Transverse colon (tissue), 4 donors: ENCODE data around the gene HEXA.

Source experiments
- EP300 ChIP-seq: sonication (generic); formaldehyde crosslinking; IDR thresholded peaks from one replicate; pipeline ENCODE4 v1.6.1; 2017; ENCODE audit warnings: antibody characterized with exemption, low read depth
- POLR2A ChIP-seq: fragments of 450-650 bp; IDR thresholded peaks from one replicate; pipeline ENCODE4 v1.6.1; 2016; ENCODE audit warnings: antibody characterized with exemption, mild to moderate bottlenecking, moderate library complexity
- POLR2AphosphoS5 ChIP-seq, 3 donors: sonication (generic); formaldehyde crosslinking; IDR thresholded peaks; one replicate each; pipeline ENCODE4 v1.6.1; 2016; ENCODE audit warnings: antibody characterized with exemption in 3 of 3
- TF ChIP-seq, protein P1 (sequence below), 5 experiments: fragments of 200-600 bp in 3 of 5; fragments of 450-650 bp in 2 of 5; sonication (generic) in 3 of 5; IDR thresholded peaks; 1 replicate in 2 of 5; 2 replicates in 3 of 5; pipeline ENCODE4 v1.5.1; 2016 to 2017; ENCODE audit warnings: antibody characterized with exemption in 5 of 5, inconsistent platforms in 3 of 5, mild to moderate bottlenecking in 2 of 5, moderate library complexity in 1 of 5

DNA sequence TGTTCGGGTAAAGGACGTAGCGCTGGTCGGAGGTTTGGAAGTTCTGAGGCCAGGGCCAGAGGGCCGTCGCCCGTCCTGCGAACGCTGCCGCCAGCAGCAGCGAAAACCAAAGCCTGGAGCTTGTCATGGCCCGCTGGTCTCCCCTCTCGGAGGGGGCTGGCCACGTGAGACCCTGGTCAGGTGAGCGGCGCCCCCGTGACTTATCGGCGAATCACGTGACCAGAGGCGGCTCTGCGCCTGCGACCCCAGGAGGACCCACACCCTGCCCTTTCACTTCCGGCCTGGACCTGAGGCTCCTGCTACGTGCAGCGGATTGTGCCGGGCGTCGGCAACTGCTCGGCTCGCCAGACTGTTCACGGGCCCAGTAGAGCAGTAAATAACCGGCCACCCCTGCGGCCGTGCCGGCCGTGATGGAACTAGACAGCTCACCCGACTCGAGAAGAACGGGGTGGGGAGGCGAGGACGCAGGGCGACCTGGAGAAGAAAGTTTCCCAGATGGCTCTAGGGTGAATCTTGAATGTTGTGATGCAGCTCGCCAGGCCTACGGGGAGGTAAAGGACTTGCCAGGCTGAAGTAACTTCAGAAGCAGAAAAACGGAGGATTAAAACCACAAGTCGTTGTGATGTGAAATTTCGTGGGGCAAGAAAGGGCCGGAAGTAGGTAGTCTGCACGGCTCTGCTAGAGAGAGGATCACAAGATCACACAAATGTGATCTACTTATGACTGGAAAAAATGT is at the start of gene HEXA:
- TF ChIP-seq POLR2A: peak; percentile 92
- TF ChIP-seq, protein P1, sequence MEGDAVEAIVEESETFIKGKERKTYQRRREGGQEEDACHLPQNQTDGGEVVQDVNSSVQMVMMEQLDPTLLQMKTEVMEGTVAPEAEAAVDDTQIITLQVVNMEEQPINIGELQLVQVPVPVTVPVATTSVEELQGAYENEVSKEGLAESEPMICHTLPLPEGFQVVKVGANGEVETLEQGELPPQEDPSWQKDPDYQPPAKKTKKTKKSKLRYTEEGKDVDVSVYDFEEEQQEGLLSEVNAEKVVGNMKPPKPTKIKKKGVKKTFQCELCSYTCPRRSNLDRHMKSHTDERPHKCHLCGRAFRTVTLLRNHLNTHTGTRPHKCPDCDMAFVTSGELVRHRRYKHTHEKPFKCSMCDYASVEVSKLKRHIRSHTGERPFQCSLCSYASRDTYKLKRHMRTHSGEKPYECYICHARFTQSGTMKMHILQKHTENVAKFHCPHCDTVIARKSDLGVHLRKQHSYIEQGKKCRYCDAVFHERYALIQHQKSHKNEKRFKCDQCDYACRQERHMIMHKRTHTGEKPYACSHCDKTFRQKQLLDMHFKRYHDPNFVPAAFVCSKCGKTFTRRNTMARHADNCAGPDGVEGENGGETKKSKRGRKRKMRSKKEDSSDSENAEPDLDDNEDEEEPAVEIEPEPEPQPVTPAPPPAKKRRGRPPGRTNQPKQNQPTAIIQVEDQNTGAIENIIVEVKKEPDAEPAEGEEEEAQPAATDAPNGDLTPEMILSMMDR (IDR thresholded peaks at IDR 0.05): peak in 2 of 5 experiments; percentile 10 to 21
- peak; percentile 91 to 94 (median 93) for TF ChIP-seq POLR2AphosphoS5 (IDR thresholded peaks at IDR 0.05)
- TF ChIP-seq EP300: peak; percentile 75
